GM12878 (cell line): Measurements from ENCODE around the gene C18orf63. TPM values are rescaled to one million over a fixed set of nuclear protein-coding genes. Genes with fewer than 3 reads are reported as not detected.

Source experiments
- ATAC-seq: fragments of 200-7000 bp; cut with Tn5 transposase; 3 replicates; pipeline ENCODE4 v1.9.1; 2020; ENCODE audit warnings: mild to moderate bottlenecking, moderate library complexity
- BruUV-seq: library from RNA; stranded (reverse); fragments of 400-500 nt; replicated peaks from 2 replicates; lab custom pipeline; 2021; lab: Mats Ljungman, UMichigan
- CTCF ChIA-PET: fragments of 300-600 bp; sonication (Branson Sonifier 250); formaldehyde crosslinking; extraction: SDS; loops from one replicate; lab custom pipeline; 2021; ENCODE audit warnings: inconsistent platforms; lab: Yijun Ruan, JAX
- POLR2A ChIA-PET: fragments of 350-600 bp; formaldehyde crosslinking; extraction: SDS; loops from one replicate; lab custom pipeline; 2021; ENCODE audit warnings: inconsistent platforms; lab: Charles Lee
- RAD21 ChIA-PET: fragments of 300-600 bp; sonication (Branson Sonifier 250); formaldehyde crosslinking; loops from one replicate; lab custom pipeline; 2023; ENCODE audit warnings: antibody characterized with exemption; ENCODE audit not compliant: unreplicated experiment; lab: Charles Lee
- SMC1A ChIA-PET: fragments of 300-600 bp; sonication (Branson Sonifier 250); formaldehyde crosslinking; loops from one replicate; lab custom pipeline; 2023; ENCODE audit not compliant: unreplicated experiment, uncharacterized antibody; lab: Charles Lee
- DNase-seq: peaks from one replicate; pipeline ENCODE4 v3.0.0-alpha.2; 2011; ENCODE audit warnings: low read depth, low spot score
- FAIRE-seq: peaks from 3 replicates; lab custom pipeline; 2011; peaks lifted over from hg19 to GRCh38; lab: Jason Lieb, UNC
- H2AFZ ChIP-seq: 2 replicates; pipeline ENCODE4 v1.6.0; 2011; ENCODE audit warnings: low read depth, low read length, control low read depth; ENCODE audit not compliant: control insufficient read depth
- H3K27ac ChIP-seq: 2 replicates; pipeline ENCODE4 v1.5.1; 2011; ENCODE audit warnings: control low read depth; ENCODE audit not compliant: control insufficient read depth, insufficient read depth
- H3K27me3 ChIP-seq, 2 experiments: replicated peaks in 1 of 2; 2 replicates each; pipeline versions ENCODE4 v1.6.0 to v1.6.1; 2011; ENCODE audit warnings: low read length in 1 of 2; ENCODE audit not compliant: control insufficient read depth in 2 of 2, insufficient read depth in 2 of 2
- H3K36me3 ChIP-seq, 2 experiments: 2 replicates each; pipeline ENCODE4 v1.5.1; 2011; ENCODE audit warnings: low read length in 1 of 2; ENCODE audit not compliant: control insufficient read depth in 2 of 2, insufficient read depth in 2 of 2
- H3K4me1 ChIP-seq: 2 replicates; pipeline ENCODE4 v1.6.1; 2011; ENCODE audit warnings: mild to moderate bottlenecking, low read length, moderate library complexity, mixed read lengths; ENCODE audit not compliant: control insufficient read depth, insufficient read depth
- H3K4me2 ChIP-seq: 2 replicates; pipeline ENCODE4 v1.6.0; 2011; ENCODE audit warnings: control low read depth; ENCODE audit not compliant: control insufficient read depth, insufficient read depth
- H3K4me3 ChIP-seq: fragments of 200-600 bp; sonication (generic); 2 replicates; pipeline ENCODE4 v1.5.1; 2016
- H3K79me2 ChIP-seq: 2 replicates; pipeline ENCODE4 v1.6.0; 2011; ENCODE audit warnings: low read length; ENCODE audit not compliant: control insufficient read depth, insufficient read depth
- H3K9ac ChIP-seq: 2 replicates; pipeline ENCODE4 v1.8.0; 2011; ENCODE audit warnings: low read length, control low read depth, mixed read lengths; ENCODE audit not compliant: control insufficient read depth, insufficient read depth
- H3K9me3 ChIP-seq: replicated peaks from 3 replicates; pipeline ENCODE4 v1.5.1; 2011; ENCODE audit warnings: mild to moderate bottlenecking, low read length; ENCODE audit not compliant: control insufficient read depth, insufficient read depth
- H4K20me1 ChIP-seq: 2 replicates; pipeline ENCODE4 v1.6.0; 2011; ENCODE audit not compliant: control insufficient read depth, insufficient read depth
- CREB1 ChIP-seq: IDR thresholded peaks from 2 replicates; pipeline ENCODE4 v1.6.1; 2012; ENCODE audit warnings: low read depth, mild to moderate bottlenecking, inconsistent platforms
- EGR1 ChIP-seq, 2 experiments: IDR thresholded peaks; 1 replicate in 1 of 2; 2 replicates in 1 of 2; pipeline ENCODE4 v1.6.1; 2011 to 2012; ENCODE audit warnings: low read depth in 2 of 2, low read length in 2 of 2, borderline replicate concordance in 1 of 2, mild to moderate bottlenecking in 1 of 2, moderate library complexity in 1 of 2
- GABPA ChIP-seq: IDR thresholded peaks from 2 replicates; pipeline ENCODE4 v1.6.1; 2014; ENCODE audit warnings: antibody characterized with exemption, low read depth, mild to moderate bottlenecking, inconsistent platforms
- HSF1 ChIP-seq: fragments of 150-350 bp; IDR thresholded peaks from 2 replicates; pipeline ENCODE4 v1.6.1; 2014; ENCODE audit warnings: mild to moderate bottlenecking, low read depth, low read length
- IRF4 ChIP-seq: IDR thresholded peaks from 2 replicates; pipeline ENCODE4 v1.6.1; 2011; ENCODE audit warnings: low read depth, low read length
- MYC ChIP-seq: IDR thresholded peaks from 2 replicates; pipeline ENCODE4 v1.6.1; 2011; ENCODE audit warnings: mild to moderate bottlenecking, low read length, moderate library complexity, inconsistent platforms; ENCODE audit not compliant: insufficient read depth, insufficient replicate concordance, insufficient read length, severe bottlenecking
- PBX3 ChIP-seq: IDR thresholded peaks from 2 replicates; pipeline ENCODE4 v1.6.1; 2011; ENCODE audit warnings: mild to moderate bottlenecking, low read depth, low read length, moderate library complexity; ENCODE audit not compliant: insufficient replicate concordance
- REST ChIP-seq: IDR thresholded peaks from 2 replicates; pipeline ENCODE4 v1.6.1; 2012; ENCODE audit warnings: mild to moderate bottlenecking, low read depth, low read length
- SIN3A ChIP-seq: IDR thresholded peaks from 2 replicates; pipeline ENCODE4 v1.6.1; 2012; ENCODE audit warnings: low read depth, low read length, improper control_type of control experiment
- TCF3 ChIP-seq: IDR thresholded peaks from 2 replicates; pipeline ENCODE4 v1.6.1; 2012; ENCODE audit warnings: low read depth, mild to moderate bottlenecking, low read length, borderline replicate concordance; ENCODE audit not compliant: insufficient read depth
- USF2 ChIP-seq: IDR thresholded peaks from 2 replicates; pipeline ENCODE4 v1.6.1; 2011; ENCODE audit warnings: low read depth, low read length, improper control_type of control experiment, borderline replicate concordance
- WRNIP1 ChIP-seq: IDR thresholded peaks from 2 replicates; pipeline ENCODE4 v1.6.1; 2011; ENCODE audit warnings: low read depth, low read length, improper control_type of control experiment, borderline replicate concordance
- ZNF24 ChIP-seq: fragments of 450-650 bp; IDR thresholded peaks from 2 replicates; pipeline ENCODE4 v1.6.1; 2017; ENCODE audit warnings: antibody characterized with exemption, mild to moderate bottlenecking
- WGBS: methylation state at CpG from one replicate; pipeline ENCODE4 v1.1.6; 2016; ENCODE audit warnings: low lambda C conversion rate; ENCODE audit not compliant: insufficient replicate concordance, insufficient coverage; ENCODE audit errors: missing lambda C conversion rate; 5-methylcytosine and 5-hydroxymethylcytosine counted together
- in situ Hi-C: fragments of 300-500 bp; cut with MboI; formaldehyde crosslinking; loops from 9 replicates; pipeline ENCODE4 v1.14.3; 2018; ENCODE audit warnings: mixed read lengths
- intact Hi-C: fragments of 100-400 bp; cut with micrococcal nuclease; formaldehyde crosslinking; loops from one replicate; pipeline ENCODE4 v1.14.2; 2022; ENCODE audit not compliant: unreplicated experiment
- polyA plus RNA-seq, 11 experiments: library from polyadenylated mRNA; depleted of rRNA in 4 of 11; unstranded in 6 of 11; stranded (reverse) in 5 of 11; fragments of >200 nt; fragmentation: Nextera tagmentation in 4 of 11; fragmentation: Illumina TruSeq in 1 of 11; extraction: Ambion mirVana in 4 of 11; extraction: Trizol in 1 of 11; gene quantifications; 1 replicate in 1 of 11; 2 replicates in 10 of 11; pipeline versions ENCODE4 v1.2.1 to v1.2.3, GENCODE V29; 2011 to 2016; ENCODE audit warnings: inconsistent platforms in 2 of 11, missing spikeins in 2 of 11, low read depth in 1 of 11
- total RNA-seq, 4 experiments: library from RNA; depleted of rRNA in 3 of 4; stranded (reverse); fragments of >200 nt in 3 of 4; fragmentation: Illumina TruSeq in 1 of 4; extraction: Trizol in 1 of 4; gene quantifications; 2 replicates each; pipeline versions ENCODE4 v1.2.1 to v1.2.3, GENCODE V29; 2013 to 2021

The C18orf63 gene
- total and polyA plus RNA-seq, 10 of the 15 experiments (the other 5 are each of a cell fraction or from before 2014, with no cell fraction given): not detected

GRCh38 chr18:74299162-74299561, 16.5 kb upstream of the C18orf63 start:
- no peaks in the 10 kb centered on the region for H4K20me1 ChIP-seq
- SMC1A ChIA-PET: interaction anchor here (0.9 kb wide), 1 partner anchor 35 kb away, joined by 3 read pairs; no protein-coding TSS in a partner anchor
- intact Hi-C loops: no loop called here
- no peaks in the 10 kb centered on the region for H3K4me1 ChIP-seq
- TF ChIP-seq EGR1 (IDR thresholded peaks at IDR 0.05; ENCODE audit: borderline replicate concordance in 1 of 2, low read depth in 2 of 2, low read length in 2 of 2): no peak
- TF ChIP-seq USF2: no peak
- TF ChIP-seq GABPA: no peak
- no peak for TF ChIP-seq MYC
- TF ChIP-seq TCF3: no peak
- TF ChIP-seq CREB1: no peak
- TF ChIP-seq PBX3: no peak
- no peak for TF ChIP-seq ZNF24
- TF ChIP-seq WRNIP1: no peak
- no peak for TF ChIP-seq SIN3A
- TF ChIP-seq IRF4: no peak
- TF ChIP-seq HSF1: no peak
- TF ChIP-seq REST: no peak
- TF ChIP-seq, all 136 proteins: peak for 0
- DNase-seq: no peak
- H3K9ac ChIP-seq: no peak overlapping the region
- no peaks in the 10 kb centered on the region for H3K36me3 ChIP-seq
- no peaks in the 10 kb centered on the region for H3K9me3 ChIP-seq
- no peak overlapping the region for H3K4me3 ChIP-seq
- ChIA-PET RAD21 (no interaction called here), CTCF (no interaction called here), POLR2A (no interaction called here)
- no peak overlapping the region for H3K4me2 ChIP-seq
- in situ Hi-C loops: no loop called here
- H3K27ac ChIP-seq: no peak overlapping the region
- BruUV-seq: no TSS peak
- no peaks in the 10 kb centered on the region for H3K79me2 ChIP-seq
- WGBS: 0% methylated on average over 1 of the region's 1 CpG
- no peaks in the 10 kb centered on the region for H3K27me3 ChIP-seq
- FAIRE-seq: no peak
- H2AFZ ChIP-seq: no peak overlapping the region
- ATAC-seq: no peak
